HK-2 (cell line): Measurements from ENCODE around the gene PITPNB.

Experiments
- DNase-seq: peaks from one replicate; pipeline ENCODE4 v3.0.0-alpha.2; 2018; ENCODE audit not compliant: unreplicated experiment

PITPNB gene

GRCh38 chr22:27859336-27859735 is 59.7 kb downstream of the PITPNB start:
- no peak for DNase-seq

GRCh38 chr22:27858626-27859025 is 60.4 kb downstream of the PITPNB start:
- DNase-seq, result no peak

- DNase-seq, result no peak
Measured at GRCh38 chr22:27857443-27857842, 61.6 kb downstream of the PITPNB start.

GRCh38 chr22:27856386-27856785 is 62.7 kb downstream of the PITPNB start:
- DNase-seq, result no peak

GRCh38 chr22:27853424-27853823 is 65.6 kb downstream of the PITPNB start:
- no peak for DNase-seq

- DNase-seq, result no peak
Measured at GRCh38 chr22:27851974-27852746, 66.9 kb downstream of the PITPNB start.

GRCh38 chr22:27850000-27850521 is 69.0 kb downstream of the PITPNB start:
- no peak for DNase-seq

GRCh38 chr22:27848005-27848404 is 71.1 kb downstream of the PITPNB start:
- no peak for DNase-seq

- no peak for DNase-seq
Measured at GRCh38 chr22:27846910-27847309, 72.1 kb downstream of the PITPNB start.

GRCh38 chr22:27846248-27846757 is 72.8 kb downstream of the PITPNB start:
- no peak for DNase-seq

- DNase-seq, result no peak
Measured at GRCh38 chr22:27845644-27846043, 73.4 kb downstream of the PITPNB start.

- DNase-seq, result no peak
Measured at GRCh38 chr22:27844656-27845591, 74.1 kb downstream of the PITPNB start.

- no peak for DNase-seq
Measured at GRCh38 chr22:27844256-27844655, 74.8 kb downstream of the PITPNB start.

- DNase-seq, result no peak
Measured at GRCh38 chr22:27843441-27843840, 75.6 kb downstream of the PITPNB start.

GRCh38 chr22:27842669-27843431 is 76.2 kb downstream of the PITPNB start:
- no peak for DNase-seq

GRCh38 chr22:27842201-27842600 is 76.9 kb downstream of the PITPNB start:
- no peak for DNase-seq

GRCh38 chr22:27840436-27840835 is 78.6 kb downstream of the PITPNB start:
- DNase-seq, result no peak

GRCh38 chr22:27839057-27839660 is 79.9 kb downstream of the PITPNB start:
- DNase-seq, result no peak

- DNase-seq, result no peak
Measured at GRCh38 chr22:27836181-27836580, 82.9 kb downstream of the PITPNB start.

- DNase-seq, result no peak
Measured at GRCh38 chr22:27835446-27835845, 83.6 kb downstream of the PITPNB start.
